Renal cortical epithelial cell (primary cell): ENCODE data around the gene INTS15. TPM values are rescaled to one million over a fixed set of nuclear protein-coding genes. Genes with fewer than 3 reads are reported as not detected.
"Not testable (repeated sequence)": the region's sequence is repeated elsewhere in the genome, so short reads cannot be mapped to it uniquely, and the experiment has no call there.

Source experiments
- DNase-seq: peaks from one replicate; pipeline ENCODE4 v3.0.0-alpha.2; 2011; ENCODE audit warnings: low read depth
- total RNA-seq: library from RNA; depleted of rRNA; stranded (reverse); fragments of >200 nt; gene quantifications from 2 replicates; pipeline ENCODE4 v1.2.3, GENCODE V29; 2014

Gene INTS15
- total RNA-seq, 1 donor from 2014 or later, result 11.5 TPM

GRCh38 chr7:6577369-6578113, 12.3 kb upstream of the INTS15 start, which contains the start of gene ZDHHC4:
TSS of gene ZDHHC4 (plus strand) at chr7:6577454. CDS start at chr7:6580562, 3,108 bp downstream.
- peak; percentile 71 for DNase-seq

- no peak for DNase-seq
Measured at GRCh38 chr7:6578114-6579084, 11.4 kb upstream of the INTS15 start.

GRCh38 chr7:6579446-6579845, 10.4 kb upstream of the INTS15 start:
- DNase-seq, result no peak

GRCh38 chr7:6585746-6586432, 3.9 kb upstream of the INTS15 start:
- DNase-seq, result not testable (repeated sequence)

- DNase-seq, result no peak
Measured at GRCh38 chr7:6588566-6588965, 1.3 kb upstream of the INTS15 start.

GRCh38 chr7:6589151-6589828, 531 bp upstream of the INTS15 start:
- DNase-seq, result no peak

GRCh38 chr7:6590645-6591110, 857 bp downstream of the INTS15 start:
- DNase-seq, result no peak

GRCh38 chr7:6600093-6600492, 10.3 kb downstream of the INTS15 start:
- DNase-seq, result no peak

GRCh38 chr7:6604458-6604857, 14.6 kb downstream of the INTS15 start:
- no peak for DNase-seq

GRCh38 chr7:6606866-6607583, 17.2 kb downstream of the INTS15 start:
- DNase-seq, result no peak

GRCh38 chr7:6607651-6608051, 17.8 kb downstream of the INTS15 start:
- no peak for DNase-seq

GRCh38 chr7:6608081-6608480, 18.3 kb downstream of the INTS15 start:
- DNase-seq, result no peak

- DNase-seq, result no peak
Measured at GRCh38 chr7:6608794-6609193, 19.0 kb downstream of the INTS15 start.

- DNase-seq, result no peak
Measured at GRCh38 chr7:6612819-6613218, 23.0 kb downstream of the INTS15 start.

- DNase-seq, result no peak
Measured at GRCh38 chr7:6613706-6614105, 23.9 kb downstream of the INTS15 start.

GRCh38 chr7:6614953-6615722, 25.3 kb downstream of the INTS15 start, which contains the start of gene ZNF853:
TSS of gene ZNF853 (plus strand) at chr7:6615610. CDS start at chr7:6616175, 565 bp downstream.
- DNase-seq, result no peak

GRCh38 chr7:6615723-6616555, 26.1 kb downstream of the INTS15 start:
- DNase-seq, result no peak

GRCh38 chr7:6616854-6617643, 27.2 kb downstream of the INTS15 start:
- no peak for DNase-seq
